Stomach (tissue), 9 donors: ENCODE measurements around the gene AXIN2. TPM values are rescaled to one million over a fixed set of nuclear protein-coding genes. Genes with fewer than 3 reads are reported as not detected.

ENCODE experiments used
- DNase-seq, 2 donors: peaks; one replicate each; pipeline versions ENCODE4 v3.0.0 to v3.0.0-alpha.2; 2013 to 2019
- H3K27ac ChIP-seq, 5 donors: fragments of 200-600 bp in 4 of 5; sonication (generic) in 4 of 5; one replicate each; pipeline ENCODE4 v1.5.1; 2013 to 2019; ENCODE audit warnings: mild to moderate bottlenecking in 1 of 5, moderate library complexity in 1 of 5
- H3K27me3 ChIP-seq, 3 donors: fragments of 200-600 bp; sonication (generic); one replicate each; pipeline ENCODE4 v1.5.1; 2017 to 2019; ENCODE audit warnings: mixed run types in 1 of 3
- H3K36me3 ChIP-seq, 4 donors: fragments of 200-600 bp; sonication (generic); 1 replicate in 3 of 4; 2 replicates in 1 of 4; pipeline ENCODE4 v1.5.1; 2016 to 2019
- H3K4me1 ChIP-seq, 4 donors: fragments of 200-600 bp; sonication (generic); one replicate each; pipeline ENCODE4 v1.5.1; 2016 to 2019
- H3K4me3 ChIP-seq, 4 donors: fragments of 200-600 bp; sonication (generic) in 3 of 4; one replicate each; pipeline ENCODE4 v1.5.1; 2016 to 2019; ENCODE audit warnings: mild to moderate bottlenecking in 1 of 4
- H3K9me3 ChIP-seq, 4 donors: fragments of 200-600 bp; sonication (generic); one replicate each; pipeline ENCODE4 v1.5.1; 2016 to 2019
- CTCF ChIP-seq, 7 experiments: fragments of 450-650 bp in 4 of 7; fragments of 200-600 bp in 3 of 7; sonication (generic) in 3 of 7; IDR thresholded peaks; one replicate each; pipeline ENCODE4 v1.5.1; 2016 to 2019; ENCODE audit warnings: antibody characterized with exemption in 7 of 7, control low read depth in 2 of 7, mild to moderate bottlenecking in 1 of 7
- EP300 ChIP-seq: sonication (generic); formaldehyde crosslinking; IDR thresholded peaks from one replicate; pipeline ENCODE4 v1.6.1; 2017; ENCODE audit warnings: antibody characterized with exemption
- POLR2A ChIP-seq, 4 donors: fragments of 450-650 bp; IDR thresholded peaks; one replicate each; pipeline ENCODE4 v1.6.1; 2016; ENCODE audit warnings: antibody characterized with exemption in 4 of 4, control low read depth in 2 of 4, mild to moderate bottlenecking in 1 of 4, moderate library complexity in 1 of 4
- POLR2AphosphoS5 ChIP-seq, 3 donors: sonication (generic); formaldehyde crosslinking; IDR thresholded peaks; one replicate each; pipeline ENCODE4 v1.6.1; 2016; ENCODE audit warnings: antibody characterized with exemption in 3 of 3
- WGBS, 5 donors: extraction: QIAGEN DNeasy Blood & Tissue Kit in 3 of 5; methylation state at CpG; one replicate each; pipeline versions ENCODE4 v1.1.5 to v1.1.7; 2013 to 2018; 5-methylcytosine and 5-hydroxymethylcytosine counted together
- intact Hi-C: fragments of 100-400 bp; cut with DNase I; formaldehyde crosslinking; loops from one replicate; pipeline ENCODE4 v1.15.1; 2023; ENCODE audit warnings: low total_unique reads
- polyA plus RNA-seq, 3 donors: library from polyadenylated mRNA; stranded (reverse); fragments of 200-250 nt; gene quantifications; one replicate each; pipeline ENCODE4 v1.2.3, GENCODE V29; 2013
- total RNA-seq, 5 donors: library from RNA; depleted of rRNA; stranded (reverse); fragments of >200 nt; gene quantifications; one replicate each; pipeline versions ENCODE4 v1.1.0 to v1.2.3, GENCODE V29; 2014 to 2016
- donor health status: healthy with polysubstance abuse.
- donor health status: Bipolar disorder and iron deficiency.
- donor health status: healthy.

The AXIN2 gene
- total and polyA plus RNA-seq, 8 donors, result 2.7 to 46.9 (median 12.0) TPM

- Histone ChIP-seq H3K4me3 (no peak overlapping the region), H3K4me1 (peaks cover 0 to 8% (median 1%) of the 10 kb centered on the region in 4 donors), H3K9me3 (no peaks in the 10 kb centered on the region), H3K27ac (no peak overlapping the region), H3K36me3 (no peaks in the 10 kb centered on the region), H3K27me3 (no peaks in the 10 kb centered on the region)
- no peak for TF ChIP-seq CTCF (IDR thresholded peaks at IDR 0.05)
- no peak for TF ChIP-seq EP300
- no peak for TF ChIP-seq POLR2A (IDR thresholded peaks at IDR 0.05)
- no peak for TF ChIP-seq POLR2AphosphoS5 (IDR thresholded peaks at IDR 0.05)
- intact Hi-C loops, result no loop called here
- no peak for DNase-seq
- WGBS, 5 donors, result 81 to 85% (median 82%) methylated on average over 5 of the region's 5 CpGs
Measured at GRCh38 chr17:65599650-65600049, 38.2 kb upstream of the AXIN2 start.

GRCh38 chr17:65598746-65599145 lies 37.3 kb upstream of the AXIN2 start:
- no peak overlapping the region for H3K27ac ChIP-seq
- no peaks in the 10 kb centered on the region for H3K27me3 ChIP-seq
- no peak for DNase-seq
- H3K4me3 ChIP-seq, result no peak overlapping the region
- 88 to 100% (median 96%) methylated on average over 1 of the region's 1 CpG for WGBS, 5 donors
- H3K9me3 ChIP-seq, result no peaks in the 10 kb centered on the region
- intact Hi-C loops, result no loop called here
- TF ChIP-seq POLR2A (IDR thresholded peaks at IDR 0.05), result no peak
- no peak for TF ChIP-seq CTCF (IDR thresholded peaks at IDR 0.05)
- TF ChIP-seq EP300, result no peak
- H3K36me3 ChIP-seq, result no peaks in the 10 kb centered on the region
- peaks cover 0 to 13% (median 7%) of the 10 kb centered on the region in 4 donors for H3K4me1 ChIP-seq

- Histone ChIP-seq H3K27me3 (no peaks in the 10 kb centered on the region), H3K36me3 (no peaks in the 10 kb centered on the region), H3K9me3 (no peaks in the 10 kb centered on the region), H3K4me3 (no peak overlapping the region), H3K4me1 (peaks cover 0 to 13% (median 8%) of the 10 kb centered on the region in 4 donors), H3K27ac (peak overlapping the region in 1 of 5 donors; percentile 32)
- 58 to 66% (median 61%) methylated on average over 4 of the region's 4 CpGs for WGBS, 5 donors
- no peak for DNase-seq
- intact Hi-C loops, result no loop called here
- TF ChIP-seq POLR2AphosphoS5 (IDR thresholded peaks at IDR 0.05), result no peak
- no peak for TF ChIP-seq EP300
- TF ChIP-seq POLR2A (IDR thresholded peaks at IDR 0.05), result no peak
- TF ChIP-seq CTCF (IDR thresholded peaks at IDR 0.05), result no peak
Measured at GRCh38 chr17:65595071-65595656, 33.7 kb upstream of the AXIN2 start.

GRCh38 chr17:65593855-65594845 lies 32.7 kb upstream of the AXIN2 start:
- intact Hi-C loops, result no loop called here
- H3K4me3 ChIP-seq, result peak overlapping the region in 3 of 4 donors; percentile 2 to 19 (median 16)
- WGBS, 5 donors, result 41 to 63% (median 55%) methylated on average over 18 of the region's 18 CpGs
- peak in 1 of 2 donors; percentile 45 for DNase-seq
- peak overlapping the region in 2 of 5 donors; percentile 14 to 32 for H3K27ac ChIP-seq
- no peaks in the 10 kb centered on the region for H3K36me3 ChIP-seq
- no peaks in the 10 kb centered on the region for H3K27me3 ChIP-seq
- TF ChIP-seq EP300 (no peak), CTCF (IDR thresholded peaks at IDR 0.05) (no peak), POLR2AphosphoS5 (IDR thresholded peaks at IDR 0.05) (no peak), POLR2A (IDR thresholded peaks at IDR 0.05) (no peak)
- H3K9me3 ChIP-seq, result no peaks in the 10 kb centered on the region
- peaks cover 0 to 17% (median 10%) of the 10 kb centered on the region in 4 donors for H3K4me1 ChIP-seq
